ENCODE data around the gene FAM186B.

DNA sequence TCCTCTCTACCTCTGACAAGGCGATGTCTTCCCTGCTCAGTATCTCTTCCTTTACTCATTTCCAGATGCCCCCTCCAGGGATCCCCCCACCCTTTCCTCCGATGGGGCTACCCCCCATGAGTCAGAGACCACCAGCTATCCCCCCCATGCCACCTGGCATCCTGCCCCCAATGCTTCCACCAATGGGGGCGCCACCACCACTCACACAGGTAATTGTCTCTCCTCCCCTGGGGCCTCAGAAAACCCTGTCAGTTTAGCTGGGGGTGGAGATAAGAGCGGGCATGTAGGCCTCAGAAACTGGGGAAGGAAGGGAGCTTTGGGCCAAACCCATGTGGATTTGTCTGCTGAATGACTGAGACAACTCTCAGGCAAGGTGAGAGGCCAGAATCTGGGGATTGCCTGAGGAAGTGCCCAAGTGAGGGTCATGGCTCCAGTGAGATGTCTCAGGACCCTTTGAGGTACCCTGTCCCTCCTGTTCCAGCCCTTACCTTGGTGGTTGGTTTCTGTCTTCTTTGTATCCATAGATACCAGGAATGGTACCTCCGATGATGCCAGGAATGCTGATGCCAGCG is 26.0 kb upstream of the FAM186B start:
- no peak for TF ChIP-seq POLR2A (IDR thresholded peaks at IDR 0.05)
- TF ChIP-seq, protein P1, sequence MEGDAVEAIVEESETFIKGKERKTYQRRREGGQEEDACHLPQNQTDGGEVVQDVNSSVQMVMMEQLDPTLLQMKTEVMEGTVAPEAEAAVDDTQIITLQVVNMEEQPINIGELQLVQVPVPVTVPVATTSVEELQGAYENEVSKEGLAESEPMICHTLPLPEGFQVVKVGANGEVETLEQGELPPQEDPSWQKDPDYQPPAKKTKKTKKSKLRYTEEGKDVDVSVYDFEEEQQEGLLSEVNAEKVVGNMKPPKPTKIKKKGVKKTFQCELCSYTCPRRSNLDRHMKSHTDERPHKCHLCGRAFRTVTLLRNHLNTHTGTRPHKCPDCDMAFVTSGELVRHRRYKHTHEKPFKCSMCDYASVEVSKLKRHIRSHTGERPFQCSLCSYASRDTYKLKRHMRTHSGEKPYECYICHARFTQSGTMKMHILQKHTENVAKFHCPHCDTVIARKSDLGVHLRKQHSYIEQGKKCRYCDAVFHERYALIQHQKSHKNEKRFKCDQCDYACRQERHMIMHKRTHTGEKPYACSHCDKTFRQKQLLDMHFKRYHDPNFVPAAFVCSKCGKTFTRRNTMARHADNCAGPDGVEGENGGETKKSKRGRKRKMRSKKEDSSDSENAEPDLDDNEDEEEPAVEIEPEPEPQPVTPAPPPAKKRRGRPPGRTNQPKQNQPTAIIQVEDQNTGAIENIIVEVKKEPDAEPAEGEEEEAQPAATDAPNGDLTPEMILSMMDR (IDR thresholded peaks at IDR 0.05), result no peak

All from right lobe of liver (tissue), 4 donors.